Tibial nerve (tissue), 3 donors: ENCODE data around the gene SMG6.

Source experiments
- CTCF ChIP-seq, 5 experiments: fragments of 200-600 bp in 3 of 5; fragments of 450-650 bp in 2 of 5; sonication (generic) in 3 of 5; IDR thresholded peaks; one replicate each; pipeline ENCODE4 v1.5.1; 2016 to 2019; ENCODE audit warnings: antibody characterized with exemption in 5 of 5, mild to moderate bottlenecking in 3 of 5, moderate library complexity in 2 of 5
- POLR2A ChIP-seq, 2 donors: fragments of 450-650 bp; IDR thresholded peaks; one replicate each; pipeline ENCODE4 v1.6.1; 2017; ENCODE audit warnings: antibody characterized with exemption in 2 of 2, mild to moderate bottlenecking in 2 of 2, moderate library complexity in 2 of 2

GRCh38 chr17:2040219-2040827 lies 263.3 kb downstream of the SMG6 start:
- TF ChIP-seq POLR2A (IDR thresholded peaks at IDR 0.05) (no peak), CTCF (IDR thresholded peaks at IDR 0.05) (no peak)
